T1000 (cell line): ENCODE data around the gene ASB5.

Source experiments
- DNase-seq: peaks from one replicate; lab custom pipeline; 2025; ENCODE audit warnings: mixed read lengths; lab: John Stamatoyannopoulos, UW

Gene ASB5

GRCh38 chr4:176277162-176277904 is 8.3 kb upstream of the ASB5 start:
- no peak for DNase-seq

- no peak for DNase-seq
Observed at GRCh38 chr4:176276710-176277109, 7.7 kb upstream of the ASB5 start.

GRCh38 chr4:176274441-176274840 is 5.4 kb upstream of the ASB5 start:
- DNase-seq = no peak

- no peak for DNase-seq
Observed at GRCh38 chr4:176273736-176274135, 4.7 kb upstream of the ASB5 start.

- DNase-seq = no peak
Observed at GRCh38 chr4:176272799-176273198, 3.8 kb upstream of the ASB5 start.

GRCh38 chr4:176271749-176272148 is 2.7 kb upstream of the ASB5 start:
- no peak for DNase-seq

- DNase-seq = peak; percentile 63
Observed at GRCh38 chr4:176270669-176271068, 1.6 kb upstream of the ASB5 start.

GRCh38 chr4:176266026-176266425 is 3.0 kb downstream of the ASB5 start:
- DNase-seq = no peak

- no peak for DNase-seq
Observed at GRCh38 chr4:176262243-176262642, 6.8 kb downstream of the ASB5 start.

- no peak for DNase-seq
Observed at GRCh38 chr4:176261481-176261880, 7.5 kb downstream of the ASB5 start.

GRCh38 chr4:176261018-176261417 is 8.0 kb downstream of the ASB5 start:
- no peak for DNase-seq

- DNase-seq = no peak
Observed at GRCh38 chr4:176259330-176260090, 9.5 kb downstream of the ASB5 start.

GRCh38 chr4:176258135-176258534 is 10.9 kb downstream of the ASB5 start:
- DNase-seq = no peak

- no peak for DNase-seq
Observed at GRCh38 chr4:176256921-176257320, 12.1 kb downstream of the ASB5 start.

- DNase-seq = no peak
Observed at GRCh38 chr4:176242764-176243347, 26.2 kb downstream of the ASB5 start.

- DNase-seq = no peak
Observed at GRCh38 chr4:176241703-176242102, 27.3 kb downstream of the ASB5 start.

- DNase-seq = no peak
Observed at GRCh38 chr4:176238826-176239225, 30.2 kb downstream of the ASB5 start.

- no peak for DNase-seq
Observed at GRCh38 chr4:176238157-176238610, 30.8 kb downstream of the ASB5 start.

GRCh38 chr4:176236946-176237345 is 32.1 kb downstream of the ASB5 start:
- DNase-seq = no peak

GRCh38 chr4:176230836-176231235 is 38.2 kb downstream of the ASB5 start:
- DNase-seq = no peak

- no peak for DNase-seq
Observed at GRCh38 chr4:176229645-176230044, 39.4 kb downstream of the ASB5 start.

GRCh38 chr4:176226736-176227135 is 42.3 kb downstream of the ASB5 start:
- no peak for DNase-seq

- no peak for DNase-seq
Observed at GRCh38 chr4:176223561-176223960, 45.5 kb downstream of the ASB5 start.
